PC-9 (cell line): ENCODE data around the gene ALCAM. TPM values are rescaled to one million over a fixed set of nuclear protein-coding genes. Genes with fewer than 3 reads are reported as not detected.

ENCODE experiments used
- BruUV-seq: library from RNA; stranded (reverse); fragments of 400-500 nt; replicated peaks from 2 replicates; lab custom pipeline; 2021; lab: Mats Ljungman, UMichigan
- CTCF ChIA-PET: fragments of 300-600 bp; sonication (Branson Sonifier 250); formaldehyde crosslinking; loops from one replicate; lab custom pipeline; 2022; ENCODE audit warnings: antibody characterized with exemption; lab: Charles Lee
- POLR2A ChIA-PET: fragments of 300-600 bp; sonication (Branson Sonifier 250); formaldehyde crosslinking; loops from one replicate; lab custom pipeline; 2022; ENCODE audit warnings: antibody characterized with exemption; ENCODE audit not compliant: unreplicated experiment; lab: Charles Lee
- DNase-seq, 2 experiments: peaks; one replicate each; pipeline versions ENCODE4 v3.0.0 to v3.0.0-alpha.2; 2015 to 2022; ENCODE audit warnings: mixed read lengths in 1 of 2
- H2AFZ ChIP-seq: fragments of 200-600 bp; sonication (generic); 2 replicates; pipeline ENCODE4 v1.8.1; 2017; ENCODE audit warnings: antibody characterized with exemption
- H3F3A ChIP-seq: fragments of 200-600 bp; sonication (generic); 2 replicates; pipeline ENCODE4 v1.8.1; 2017; ENCODE audit warnings: antibody characterized with exemption, mild to moderate bottlenecking, low read depth; ENCODE audit not compliant: insufficient read depth
- H3K27ac ChIP-seq: fragments of 200-600 bp; sonication (generic); 2 replicates; pipeline ENCODE4 v1.6.1; 2016; ENCODE audit warnings: mixed run types
- H3K27me3 ChIP-seq: fragments of 200-600 bp; sonication (generic); 2 replicates; pipeline ENCODE4 v1.6.1; 2016; ENCODE audit warnings: low read depth, mixed run types; ENCODE audit not compliant: insufficient read depth
- H3K36me3 ChIP-seq: fragments of 200-600 bp; sonication (generic); 2 replicates; pipeline ENCODE4 v1.6.1; 2016; ENCODE audit warnings: low read depth, mixed run types
- H3K4me1 ChIP-seq: fragments of 200-600 bp; sonication (generic); replicated peaks from 2 replicates; pipeline ENCODE4 v1.6.1; 2016; ENCODE audit warnings: mixed run types; ENCODE audit not compliant: insufficient read depth
- H3K4me2 ChIP-seq: fragments of 200-600 bp; sonication (generic); 2 replicates; pipeline ENCODE4 v1.6.1; 2017; ENCODE audit warnings: mixed run types
- H3K4me3 ChIP-seq: fragments of 200-600 bp; sonication (generic); 2 replicates; pipeline ENCODE4 v1.6.1; 2016; ENCODE audit warnings: mixed run types
- H3K79me2 ChIP-seq: fragments of 200-600 bp; sonication (generic); 2 replicates; pipeline ENCODE4 v1.6.1; 2017; ENCODE audit warnings: low read depth, mixed run types
- H3K9me2 ChIP-seq: fragments of 200-600 bp; sonication (generic); 2 replicates; pipeline ENCODE4 v1.8.1; 2017; ENCODE audit warnings: mild to moderate bottlenecking; ENCODE audit not compliant: insufficient read depth
- H3K9me3 ChIP-seq: fragments of 200-600 bp; sonication (generic); 2 replicates; pipeline ENCODE4 v1.8.1; 2016; ENCODE audit warnings: low read depth; ENCODE audit not compliant: insufficient read depth
- H4K20me1 ChIP-seq: fragments of 200-600 bp; sonication (generic); 2 replicates; pipeline ENCODE4 v1.8.1; 2017; ENCODE audit not compliant: insufficient read depth
- CTCF ChIP-seq: fragments of 200-600 bp; sonication (generic); conservative IDR thresholded peaks from 2 replicates; pipeline ENCODE4 v1.6.1; 2017; ENCODE audit warnings: mixed run types, antibody characterized with exemption, mild to moderate bottlenecking, moderate library complexity
- EZH2 ChIP-seq: fragments of 200-600 bp; sonication (generic); IDR thresholded peaks from 2 replicates; pipeline ENCODE4 v1.8.0; 2017; ENCODE audit warnings: antibody characterized with exemption, low read depth
- intact Hi-C: fragments of 100-400 bp; cut with micrococcal nuclease; formaldehyde crosslinking; loops from one replicate; pipeline ENCODE4 v1.10.0; 2022; ENCODE audit not compliant: unreplicated experiment
- total RNA-seq: library from RNA; stranded (reverse); gene quantifications from 2 replicates; pipeline ENCODE4 v1.2.3, GENCODE V29; 2021

ALCAM gene
- total RNA-seq, 1 experiment from 2014 or later, result 132 TPM

GRCh38 chr3:105559856-105560255 is 193.1 kb downstream of the ALCAM start:
- H3K9me3 ChIP-seq, result no peaks in the 10 kb centered on the region
- BruUV-seq, result no TSS peak
- no peak overlapping the region for H3K27ac ChIP-seq
- H2AFZ ChIP-seq, result no peak overlapping the region
- DNase-seq, result no peak
- intact Hi-C loops, result loop anchor here (10.0 kb wide), 1 partner anchor 1045 kb away; no protein-coding TSS in a partner anchor
- no peaks in the 10 kb centered on the region for H3K79me2 ChIP-seq
- H3K4me1 ChIP-seq, result no peaks in the 10 kb centered on the region
- no peaks in the 10 kb centered on the region for H4K20me1 ChIP-seq
- POLR2A ChIA-PET, result no interaction called here
- H3K36me3 ChIP-seq, result peaks cover 7% of the 10 kb centered on the region; the same call in 1 of the 2 replicates
- TF ChIP-seq EZH2 (no peak), CTCF (no peak)
- no peaks in the 10 kb centered on the region for H3K27me3 ChIP-seq
- H3F3A ChIP-seq, result no peaks in the 10 kb centered on the region
- no peak overlapping the region for H3K4me2 ChIP-seq
- H3K9me2 ChIP-seq, result no peaks in the 10 kb centered on the region
- CTCF ChIA-PET, result no interaction called here
- no peak overlapping the region for H3K4me3 ChIP-seq

DNA sequence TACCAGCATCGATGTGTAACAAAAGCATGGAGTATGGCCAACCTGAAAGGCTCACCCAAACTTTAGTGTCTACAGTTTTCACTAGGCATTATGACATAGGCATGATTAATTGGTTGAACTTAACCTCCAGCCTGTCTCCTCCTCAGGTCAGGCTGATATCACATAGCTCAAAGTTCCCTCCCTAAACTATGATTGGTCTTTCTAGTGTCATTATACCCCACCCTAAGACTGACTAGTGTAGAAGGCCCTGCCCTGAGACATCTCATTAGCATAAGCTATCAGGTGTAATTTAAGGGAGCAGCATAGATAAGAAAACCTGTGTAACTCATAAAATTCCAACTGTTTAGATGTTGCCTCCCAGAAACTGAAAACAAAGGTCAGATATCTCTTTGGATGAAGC is 195.2 kb downstream of the ALCAM start:
- Histone ChIP-seq H3K79me2 (no peaks in the 10 kb centered on the region), H3K27me3 (no peaks in the 10 kb centered on the region), H3K4me2 (no peak overlapping the region), H2AFZ (no peak overlapping the region), H4K20me1 (no peaks in the 10 kb centered on the region), H3K4me3 (no peak overlapping the region), H3K9me2 (no peaks in the 10 kb centered on the region), H3F3A (no peaks in the 10 kb centered on the region; the same call in 1 of the 2 replicates), H3K4me1 (no peaks in the 10 kb centered on the region), H3K27ac (no peak overlapping the region), H3K9me3 (no peaks in the 10 kb centered on the region), H3K36me3 (no peaks in the 10 kb centered on the region)
- no TSS peak for BruUV-seq
- POLR2A ChIA-PET, result no interaction called here
- intact Hi-C loops, result no loop called here
- TF ChIP-seq CTCF, result no peak
- TF ChIP-seq EZH2, result no peak
- CTCF ChIA-PET, result no interaction called here
- DNase-seq, result no peak

- Histone ChIP-seq H3F3A (no peaks in the 10 kb centered on the region; the same call in 1 of the 2 replicates), H3K79me2 (no peaks in the 10 kb centered on the region), H3K36me3 (no peaks in the 10 kb centered on the region), H3K9me3 (no peaks in the 10 kb centered on the region), H3K27ac (no peak overlapping the region), H3K4me1 (no peaks in the 10 kb centered on the region), H3K4me3 (no peak overlapping the region), H3K4me2 (no peak overlapping the region), H4K20me1 (no peaks in the 10 kb centered on the region), H3K9me2 (no peaks in the 10 kb centered on the region), H2AFZ (no peak overlapping the region), H3K27me3 (no peaks in the 10 kb centered on the region)
- CTCF ChIA-PET, result no interaction called here
- TSS peak; percentile 20 for BruUV-seq
- POLR2A ChIA-PET, result no interaction called here
- no peak for DNase-seq
- no peak for TF ChIP-seq CTCF
- TF ChIP-seq EZH2, result no peak
- intact Hi-C loops, result no loop called here
These were observed 198.0 kb downstream of the ALCAM start for GRCh38 chr3:105564546-105565288.
